ENCODE results near the gene C17orf113. TPM values are rescaled to one million over a fixed set of nuclear protein-coding genes. Genes with fewer than 3 reads are reported as not detected.

Gene C17orf113
- total and polyA plus RNA-seq, 2 of the 4 experiments (the other 2 are of a cell fraction) = under 0.01 to 0.03 TPM

- no peaks in the 10 kb centered on the region for H3K36me3 ChIP-seq (ENCODE audit: control insufficient read depth, insufficient read depth, low read length)
- H2AFZ ChIP-seq (replicated peaks; ENCODE audit: low read length, poor library complexity) = no peak overlapping the region
- DNase-seq (no peak), ATAC-seq (ENCODE audit: low read depth) (no peak)
- H3K4me3 ChIP-seq (ENCODE audit: insufficient read depth, low read depth, low read length) = no peak overlapping the region
- H2AK5ac ChIP-seq (ENCODE audit: low read depth, low read length) = no peak overlapping the region
- H3K4me1 ChIP-seq (ENCODE audit: control insufficient read depth, insufficient read depth, low read length) = no peaks in the 10 kb centered on the region
- BruUV-seq (replicated peaks) = no TSS peak
- ChIA-PET CTCF (no interaction called here), POLR2A (ENCODE audit: unreplicated experiment) (no interaction called here)
- WGBS, 2 experiments (ENCODE audit: extremely low coverage in 2 of 2, insufficient read length in 1 of 2) = no CpG with 5 or more reads among the region's 3 CpGs
- no peak overlapping the region for H3K23ac ChIP-seq (ENCODE audit: low read depth, low read length)
- no peaks in the 10 kb centered on the region for H3K79me1 ChIP-seq (ENCODE audit: low read depth in 1 of 2, low read length in 2 of 2)
- no peak overlapping the region for H3K14ac ChIP-seq (replicated peaks; ENCODE audit: low read depth, low read length)
- no peak overlapping the region for H2BK5ac ChIP-seq (ENCODE audit: low read depth, low read length, poor library complexity, severe bottlenecking)
- dilution Hi-C loops (cut with HindIII; ENCODE audit: low sequenced_read_pairs, unreplicated experiment) (no loop called here), in situ Hi-C loops (cut with MboI; ENCODE audit: low sequenced_read_pairs) (no loop called here), intact Hi-C loops (cut with micrococcal nuclease) (no loop called here)
- no peak overlapping the region for H4K5ac ChIP-seq (ENCODE audit: low read depth, low read length)
- no peak overlapping the region for H3K18ac ChIP-seq (ENCODE audit: low read depth, low read length)
- H3K4me2 ChIP-seq (ENCODE audit: low read depth, low read length) = no peak overlapping the region
- no peak overlapping the region for H4K8ac ChIP-seq (ENCODE audit: low read depth in 2 of 2, low read length in 2 of 2)
- no peak overlapping the region for H3K56ac ChIP-seq (ENCODE audit: extremely low read depth, insufficient read depth, low read length)
- H3K9me3 ChIP-seq (ENCODE audit: control insufficient read depth, insufficient read depth, low read length) = no peaks in the 10 kb centered on the region
- H4K91ac ChIP-seq (ENCODE audit: insufficient read depth, low read depth, low read length) = no peak overlapping the region
- H3K9me1 ChIP-seq (ENCODE audit: insufficient read depth, low read length) = no peaks in the 10 kb centered on the region
- peaks cover 72% of the 10 kb centered on the region for H3K27me3 ChIP-seq (ENCODE audit: control insufficient read depth, insufficient read depth, low read length)
- H2AK9ac ChIP-seq (replicated peaks; ENCODE audit: low read depth, low read length, poor library complexity) = no peak overlapping the region
- no peaks in the 10 kb centered on the region; the same call in 1 of the 2 replicates for H4K20me1 ChIP-seq (ENCODE audit: insufficient read depth, low read length)
- no peak overlapping the region for H2BK20ac ChIP-seq (ENCODE audit: low read depth, low read length)
- H2BK120ac ChIP-seq (ENCODE audit: low read depth, low read length) = no peak overlapping the region
- no peak overlapping the region for H3K4ac ChIP-seq (ENCODE audit: low read depth, low read length)
- TF ChIP-seq RCOR1 (IDR thresholded peaks at IDR 0.05; ENCODE audit: insufficient replicate concordance, low read length) (no peak), MAFK (IDR thresholded peaks at IDR 0.05; ENCODE audit: low read depth, low read length) (no peak)
- H2BK15ac ChIP-seq (ENCODE audit: low read depth, low read length) = no peak overlapping the region
- no peak overlapping the region for H3K27ac ChIP-seq (ENCODE audit: insufficient read depth, low read length)
- H3K9ac ChIP-seq (ENCODE audit: low read depth, low read length) = no peak overlapping the region
Observed at GRCh38 chr17:42071810-42072209, 21.4 kb upstream of the C17orf113 start.

Measured in IMR-90 (cell line).